Omental fat pad (tissue), 4 donors: ENCODE results near the gene PPP2R2D. TPM values are rescaled to one million over a fixed set of nuclear protein-coding genes. Genes with fewer than 3 reads are reported as not detected.

Experiments used
- ATAC-seq: fragments of 150-250 bp; one replicate; pipeline ENCODE4 v1.9.1; 2016; ENCODE audit warnings: mild to moderate bottlenecking, moderate library complexity; ENCODE audit not compliant: low FRiP score
- DNase-seq: peaks from one replicate; pipeline ENCODE4 v3.0.0-alpha.2; 2019; ENCODE audit warnings: low spot score
- total RNA-seq, 4 donors: library from RNA; depleted of rRNA; stranded (reverse); fragments of >200 nt; gene quantifications; one replicate each; pipeline ENCODE4 v1.1.0, GENCODE V29; 2016
- TF ChIP-seq, protein P1 (sequence below), 3 donors: fragments of 450-650 bp; IDR thresholded peaks; one replicate each; pipeline ENCODE4 v1.5.1; 2016 to 2017; ENCODE audit warnings: antibody characterized with exemption in 3 of 3, mild to moderate bottlenecking in 3 of 3, moderate library complexity in 2 of 3

The PPP2R2D gene
- total RNA-seq, 4 donors from 2014 or later: 25.0 to 33.7 (median 28.7) TPM

DNA sequence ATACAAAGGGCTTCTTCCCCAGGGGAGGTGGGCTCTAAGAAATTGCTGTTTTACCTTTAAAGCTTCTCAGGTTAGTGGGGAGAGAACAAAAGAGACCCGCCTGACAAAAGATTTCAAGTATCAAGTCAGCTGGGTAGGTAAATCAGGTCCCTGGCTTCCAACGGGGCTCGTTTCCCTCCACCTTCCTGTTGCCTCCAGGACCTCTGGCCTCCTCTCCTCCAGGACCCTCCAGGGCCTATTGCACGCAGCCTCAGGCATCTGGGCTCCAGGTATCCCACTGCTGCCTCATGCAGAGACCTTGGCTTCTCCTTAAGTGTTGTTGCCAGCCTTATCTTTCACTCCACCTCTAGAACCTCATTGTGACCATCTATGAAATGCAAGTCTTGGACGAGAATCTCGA is 78.0 kb downstream of the PPP2R2D start:
- ATAC-seq: no peak
- TF ChIP-seq, protein P1, sequence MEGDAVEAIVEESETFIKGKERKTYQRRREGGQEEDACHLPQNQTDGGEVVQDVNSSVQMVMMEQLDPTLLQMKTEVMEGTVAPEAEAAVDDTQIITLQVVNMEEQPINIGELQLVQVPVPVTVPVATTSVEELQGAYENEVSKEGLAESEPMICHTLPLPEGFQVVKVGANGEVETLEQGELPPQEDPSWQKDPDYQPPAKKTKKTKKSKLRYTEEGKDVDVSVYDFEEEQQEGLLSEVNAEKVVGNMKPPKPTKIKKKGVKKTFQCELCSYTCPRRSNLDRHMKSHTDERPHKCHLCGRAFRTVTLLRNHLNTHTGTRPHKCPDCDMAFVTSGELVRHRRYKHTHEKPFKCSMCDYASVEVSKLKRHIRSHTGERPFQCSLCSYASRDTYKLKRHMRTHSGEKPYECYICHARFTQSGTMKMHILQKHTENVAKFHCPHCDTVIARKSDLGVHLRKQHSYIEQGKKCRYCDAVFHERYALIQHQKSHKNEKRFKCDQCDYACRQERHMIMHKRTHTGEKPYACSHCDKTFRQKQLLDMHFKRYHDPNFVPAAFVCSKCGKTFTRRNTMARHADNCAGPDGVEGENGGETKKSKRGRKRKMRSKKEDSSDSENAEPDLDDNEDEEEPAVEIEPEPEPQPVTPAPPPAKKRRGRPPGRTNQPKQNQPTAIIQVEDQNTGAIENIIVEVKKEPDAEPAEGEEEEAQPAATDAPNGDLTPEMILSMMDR (IDR thresholded peaks at IDR 0.05): no peak
- no peak for DNase-seq

DNA sequence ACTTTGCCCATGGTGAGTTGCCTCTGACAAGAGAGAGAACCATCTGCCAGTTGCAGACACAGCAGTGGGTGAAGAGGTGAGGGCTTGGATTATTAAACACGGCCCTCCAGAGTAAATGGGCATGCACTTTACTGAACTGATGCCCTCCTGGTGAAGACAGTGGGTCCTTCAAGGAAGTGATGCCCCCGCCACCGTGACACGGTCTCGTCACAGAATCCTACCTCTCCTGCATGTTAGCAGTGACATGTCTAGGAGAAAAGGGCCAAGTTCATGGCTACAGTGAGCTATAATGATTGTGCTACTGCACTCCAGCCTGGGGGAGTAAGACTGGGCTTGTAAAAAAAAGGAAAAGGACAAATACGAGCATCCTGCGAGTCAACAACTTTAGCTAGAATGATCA is 78.5 kb downstream of the PPP2R2D start:
- DNase-seq (no peak), ATAC-seq (no peak)
- TF ChIP-seq, protein P1 (IDR thresholded peaks at IDR 0.05): no peak

DNA sequence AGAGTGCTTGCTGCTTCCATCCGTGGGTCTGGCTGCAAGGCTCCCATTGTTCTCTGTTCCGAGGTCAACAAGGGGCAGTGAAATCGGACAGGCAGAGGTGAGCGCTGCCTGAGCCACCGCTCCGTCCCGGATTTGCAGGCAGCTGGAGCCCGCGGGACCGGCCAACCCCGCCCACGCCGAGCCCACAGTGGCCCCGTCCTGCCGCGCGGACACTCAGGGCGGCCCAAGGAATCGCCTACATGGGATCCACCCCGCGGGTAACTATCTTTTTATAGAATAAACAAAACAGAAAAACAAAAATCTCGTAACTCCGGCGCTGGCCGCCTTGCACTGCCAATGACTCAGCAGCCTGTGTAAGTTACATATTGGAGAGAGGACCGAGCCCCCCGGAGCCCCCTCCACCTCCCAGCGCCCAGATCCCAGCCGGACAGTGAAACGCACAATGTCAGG is 79.0 kb downstream of the PPP2R2D start:
- ATAC-seq (no peak), DNase-seq (no peak)
- TF ChIP-seq, protein P1 (IDR thresholded peaks at IDR 0.05): no peak

DNA sequence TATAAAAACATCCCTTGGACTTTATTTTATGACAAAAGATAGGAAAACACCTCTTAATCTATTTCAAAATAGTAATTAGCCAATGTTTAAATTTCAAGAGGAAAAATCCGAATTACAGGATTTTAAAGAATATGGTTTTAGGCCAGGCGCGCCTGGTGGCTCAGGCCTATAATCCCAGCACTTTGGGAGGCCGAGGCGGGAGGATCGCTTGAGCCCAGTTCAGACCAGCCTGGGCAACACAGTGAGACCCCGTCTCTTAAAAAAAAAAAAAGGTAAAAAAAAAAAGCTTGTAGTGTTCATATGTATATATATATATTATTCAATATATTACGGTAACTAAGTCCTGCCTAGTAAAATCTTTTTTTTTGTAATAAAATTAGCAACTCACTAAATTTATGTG is 79.5 kb downstream of the PPP2R2D start:
- TF ChIP-seq, protein P1 (IDR thresholded peaks at IDR 0.05): no peak
- ATAC-seq: no peak
- no peak for DNase-seq

DNA sequence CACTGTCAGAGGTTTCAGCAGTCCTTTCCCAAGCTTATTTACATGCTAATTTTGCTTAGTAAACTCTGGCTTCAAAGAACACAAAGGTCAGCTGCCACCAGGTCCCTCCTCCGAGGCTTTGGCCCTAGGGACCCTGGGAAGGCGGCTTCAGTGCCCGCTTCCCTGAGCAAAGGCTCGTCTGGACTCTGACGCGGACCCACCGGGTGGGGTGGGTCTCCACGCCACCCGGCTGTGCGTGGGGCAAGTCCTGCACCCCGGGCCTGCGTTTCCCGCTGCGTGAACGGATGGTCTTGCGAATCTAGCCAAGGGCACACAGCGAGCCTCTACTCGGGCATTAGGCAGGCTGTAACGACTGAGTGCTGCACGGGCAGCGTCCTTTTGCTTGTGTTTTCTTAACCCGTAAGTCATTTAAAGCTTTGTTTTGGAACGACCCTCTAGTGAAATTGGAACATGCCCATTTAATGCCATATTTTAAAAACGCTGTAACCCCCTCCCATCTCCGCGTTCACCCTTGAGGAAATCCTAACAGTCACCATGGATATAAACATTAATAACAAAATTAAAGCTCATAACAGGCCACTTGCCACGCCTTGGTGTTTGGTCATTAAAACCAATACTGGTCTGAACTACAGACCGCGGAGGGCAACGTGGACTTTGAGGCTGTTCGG is 80.1 kb downstream of the PPP2R2D start:
- TF ChIP-seq, protein P1 (IDR thresholded peaks at IDR 0.05): no peak
- no peak for ATAC-seq

DNA sequence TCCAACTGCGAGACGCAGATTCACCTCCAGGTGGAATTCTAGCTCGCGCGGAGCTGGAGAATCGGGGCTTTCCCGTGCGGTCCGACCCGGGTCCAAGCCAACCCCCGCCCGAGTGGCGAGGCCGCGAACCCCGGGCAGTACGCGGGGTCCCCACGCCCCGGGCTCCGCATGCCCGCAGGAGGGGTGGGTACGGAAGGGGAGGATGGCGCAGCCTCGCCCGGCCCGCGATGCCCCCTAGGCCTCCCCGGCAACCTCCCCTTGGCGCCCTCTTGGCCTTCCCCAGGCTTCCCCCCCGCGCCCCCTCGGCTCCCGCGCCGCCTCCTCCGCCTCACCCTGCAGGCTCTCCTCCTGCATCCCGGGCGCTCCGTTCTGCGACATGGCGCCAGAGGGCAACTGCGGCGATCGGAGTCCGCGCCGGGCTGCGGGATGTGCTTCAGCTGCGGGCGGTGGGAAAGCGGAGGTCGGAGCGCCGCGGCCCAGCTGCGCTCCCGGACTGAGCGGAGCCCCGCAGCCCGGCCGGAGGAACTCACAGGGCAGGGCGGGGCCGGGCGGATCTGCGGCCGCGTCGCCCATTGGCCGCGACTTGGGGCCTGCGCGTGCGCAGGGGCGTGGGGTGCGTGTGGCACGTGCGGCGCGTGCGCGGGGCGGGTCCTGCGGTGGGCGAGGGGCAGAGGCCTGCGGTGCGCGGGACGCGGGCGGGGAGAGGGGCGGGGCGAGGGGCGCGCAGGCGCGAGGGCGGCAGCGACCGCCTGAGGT is 80.8 kb downstream of the PPP2R2D start, which contains the start of gene BNIP3:
Gene BNIP3 (minus strand): TSS at position 495 of the 756 bp plus-strand sequence. CDS start 117 bp downstream, at position 378.
- peak; percentile 79 for DNase-seq
- ATAC-seq: peak; percentile 97
- TF ChIP-seq, protein P1 (IDR thresholded peaks at IDR 0.05): no peak

More for the DNA sequence above, 80.1 kb downstream of the PPP2R2D start:
- no peak for DNase-seq
